Activated CD4-positive, CD25-positive, alpha-beta regulatory T cell (primary cell): ENCODE data around the gene AXDND1.
"Not testable (repeated sequence)": the region's sequence is repeated elsewhere in the genome, so short reads cannot be mapped to it uniquely, and the experiment has no call there.

Experiments
- DNase-seq, 4 experiments: peaks; one replicate each; lab custom pipeline; 2025; lab: John Stamatoyannopoulos, UW

The AXDND1 gene

DNA sequence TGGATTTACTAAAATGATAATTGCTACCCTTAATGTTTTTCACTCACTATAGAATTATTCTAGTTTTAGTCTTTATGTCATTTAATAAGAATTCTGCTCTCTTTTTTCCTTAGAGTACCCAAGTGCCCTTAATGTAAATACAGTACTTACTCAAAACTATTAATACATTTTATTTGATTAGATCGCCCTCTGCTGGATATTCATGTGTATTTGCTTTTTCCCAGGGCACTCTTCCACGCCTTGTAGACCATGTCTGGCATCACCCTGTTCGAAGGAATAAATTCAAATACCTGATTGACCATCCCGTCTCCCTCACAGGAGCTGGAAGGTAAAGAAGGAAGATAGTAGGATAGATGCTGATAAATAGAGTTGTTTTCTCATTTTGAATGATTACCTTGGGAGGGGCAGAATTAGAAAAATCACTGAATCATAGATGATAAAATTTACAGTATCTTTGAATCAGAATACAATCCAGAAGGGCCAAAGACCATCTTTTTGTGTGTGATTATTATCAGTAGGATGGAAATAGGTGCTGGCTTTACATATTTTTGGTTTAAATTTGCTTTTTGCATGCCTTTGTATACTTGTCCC, 4.1 kb downstream of the AXDND1 start:
- DNase-seq: no peak

DNA sequence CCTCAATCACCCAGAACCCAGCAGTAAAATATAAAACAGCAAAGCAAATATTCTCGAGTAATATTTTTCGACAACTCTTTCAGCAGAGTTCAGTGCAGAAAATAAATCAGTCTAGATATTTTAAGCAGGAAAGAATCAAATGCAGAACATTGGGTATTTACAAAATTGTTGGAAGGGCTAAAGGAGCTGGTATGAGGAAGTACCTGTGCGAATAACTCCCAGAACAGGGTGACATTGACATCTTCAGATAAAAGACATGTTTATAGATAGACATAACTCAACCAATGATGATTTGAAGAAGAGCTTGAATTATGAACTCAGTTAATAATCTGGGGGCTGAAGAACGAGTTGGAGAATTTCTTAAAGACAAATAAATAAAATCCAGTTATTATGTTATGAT, 6.4 kb downstream of the AXDND1 start:
- no peak for DNase-seq

DNA sequence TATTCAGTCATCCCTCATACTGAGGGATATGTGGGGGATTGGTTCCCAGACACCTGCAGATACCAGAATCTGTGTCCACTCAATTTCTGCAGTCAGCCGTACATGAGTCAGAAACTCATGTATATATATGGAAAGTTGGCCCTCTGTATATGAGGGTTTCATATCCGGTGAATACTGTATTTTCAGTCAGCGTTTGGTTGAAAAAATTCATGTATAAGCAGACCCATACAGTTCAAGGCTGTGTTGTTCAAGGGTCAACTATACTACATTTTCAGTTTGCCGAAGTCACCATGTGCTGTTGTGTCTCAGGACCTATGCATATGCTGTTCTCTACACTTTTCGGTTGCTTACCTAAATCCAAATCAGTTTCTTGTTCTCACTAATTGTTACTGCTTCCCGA, 10.5 kb downstream of the AXDND1 start:
- no peak for DNase-seq

DNA sequence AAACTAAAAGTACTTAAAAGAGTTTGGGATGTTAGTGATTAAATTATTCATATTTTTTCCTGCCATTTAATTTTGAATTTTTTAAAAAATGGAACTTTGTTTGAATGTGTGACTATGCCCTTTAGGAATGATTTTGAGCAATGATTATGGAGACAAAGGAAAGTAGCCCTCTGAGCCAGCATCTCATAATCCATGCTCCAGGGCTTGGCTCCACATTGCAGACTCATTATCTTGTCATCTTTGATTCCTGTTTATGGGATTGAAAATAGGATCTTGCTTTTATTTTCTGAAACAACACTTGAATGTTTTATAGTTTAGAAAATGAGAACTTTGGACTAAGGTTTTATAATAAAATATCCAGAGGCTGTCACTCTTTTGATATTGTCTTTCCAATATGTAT, 14.5 kb downstream of the AXDND1 start:
- no peak for DNase-seq

DNA sequence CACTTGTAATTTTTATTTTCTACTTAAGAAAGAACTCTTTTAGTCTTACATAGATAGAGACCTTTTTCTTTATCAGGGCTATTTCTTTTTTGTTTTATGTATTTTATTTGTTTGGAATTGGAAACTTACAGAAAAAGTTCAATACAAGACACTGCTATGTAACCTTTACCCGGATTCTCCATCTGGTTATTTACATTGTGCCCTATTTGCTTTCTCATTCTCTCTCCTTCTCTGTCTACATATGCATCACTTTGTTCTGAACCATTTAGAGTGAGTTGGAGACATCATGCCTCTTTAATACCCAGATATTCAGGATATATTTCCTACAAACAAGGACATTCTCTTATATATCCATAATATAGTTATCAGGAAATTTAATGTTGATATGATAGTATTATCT, 18.3 kb downstream of the AXDND1 start:
- no peak for DNase-seq

DNA sequence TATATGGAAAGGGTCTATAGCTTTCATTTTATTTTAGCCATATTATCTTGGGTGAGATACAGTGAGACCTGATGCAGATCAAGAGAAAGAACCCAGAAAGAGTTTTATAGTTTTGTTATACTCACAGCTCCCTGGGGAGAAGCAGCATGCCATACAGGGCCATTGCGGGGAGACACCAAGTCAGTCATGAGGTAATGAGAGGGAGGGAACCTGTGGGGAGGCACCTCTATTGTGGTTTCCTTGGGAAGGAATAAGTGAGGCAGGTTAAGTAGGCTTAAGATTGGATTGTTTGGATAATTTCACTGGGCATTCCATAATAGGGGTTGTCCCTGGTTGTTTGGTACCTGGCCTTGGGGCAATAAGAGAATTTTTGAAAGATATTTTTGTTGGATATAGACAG, 19.7 kb downstream of the AXDND1 start:
- no peak for DNase-seq

DNA sequence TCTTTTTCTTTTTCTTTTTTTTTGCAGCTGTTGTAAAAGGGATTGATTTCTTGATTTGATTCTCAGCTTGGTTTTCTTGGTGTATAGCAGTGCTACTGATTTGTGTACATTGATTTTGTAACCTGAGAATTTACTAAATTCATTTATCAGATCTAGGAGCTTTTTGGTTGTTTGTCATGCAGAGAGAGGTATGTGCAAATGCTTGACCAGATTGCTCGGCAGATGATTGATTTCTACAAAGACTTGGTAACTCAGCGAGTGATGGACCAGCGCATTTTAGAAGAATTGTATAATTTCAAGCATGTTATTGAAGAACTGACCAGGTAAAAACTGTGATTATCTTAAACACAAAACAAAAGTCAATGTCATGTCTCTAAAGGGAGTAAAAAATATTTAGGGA, 27.9 kb downstream of the AXDND1 start:
- no peak for DNase-seq

DNA sequence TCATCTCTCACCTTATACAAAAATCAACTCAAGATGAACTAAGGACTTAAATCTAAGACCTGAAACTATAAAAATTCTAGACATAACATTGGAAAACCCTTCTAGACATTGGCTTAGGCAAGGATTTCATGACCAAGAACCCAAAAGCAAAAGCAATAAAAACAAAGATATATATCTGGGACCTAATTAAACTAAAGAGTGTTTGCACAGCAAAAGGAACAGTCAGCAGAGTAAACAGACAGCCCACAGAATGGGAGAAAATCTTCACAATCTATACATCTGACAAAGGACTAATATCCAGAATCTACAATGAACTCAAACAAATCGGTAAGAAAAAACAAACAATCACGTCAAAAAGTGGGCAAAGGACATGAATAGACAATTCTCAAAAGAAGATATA, 33.6 kb downstream of the AXDND1 start:
- not testable (repeated sequence) for DNase-seq

DNA sequence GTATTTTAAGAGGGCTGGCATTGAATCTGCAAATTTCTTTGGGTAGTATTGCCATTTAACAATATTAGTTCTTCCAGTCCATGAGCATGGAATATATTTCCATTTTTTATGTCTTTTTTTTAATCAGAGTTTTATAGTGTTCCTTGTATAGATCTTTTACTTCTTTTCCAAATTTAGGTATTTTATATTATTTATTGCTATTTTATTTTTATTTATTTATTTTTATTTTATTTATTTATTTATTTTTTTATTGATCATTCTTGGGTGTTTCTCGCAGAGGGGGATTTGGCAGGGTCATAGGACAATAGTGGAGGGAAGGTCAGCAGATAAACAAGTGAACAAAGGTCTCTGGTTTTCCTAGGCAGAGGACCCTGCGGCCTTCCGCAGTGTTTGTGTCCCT, 52.0 kb downstream of the AXDND1 start:
- DNase-seq: not testable (repeated sequence)

DNA sequence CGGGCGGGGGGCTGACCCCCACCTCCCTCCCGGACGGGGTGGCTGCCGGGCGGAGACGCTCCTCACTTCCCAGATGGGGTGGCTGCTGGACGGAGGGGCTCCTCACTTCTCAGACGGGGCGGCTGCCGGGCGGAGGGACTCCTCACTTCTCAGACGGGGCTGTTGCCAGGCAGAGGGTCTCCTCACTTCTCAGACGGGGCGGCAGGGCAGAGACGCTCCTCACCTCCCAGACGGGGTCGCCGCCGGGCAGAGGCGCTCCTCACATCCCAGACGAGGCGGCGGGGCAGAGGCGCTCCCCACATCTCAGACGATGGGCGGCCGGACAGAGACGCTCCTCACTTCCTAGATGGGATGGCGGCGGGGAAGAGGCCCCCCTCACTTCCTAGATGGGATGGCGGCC, 52.9 kb downstream of the AXDND1 start:
- not testable (repeated sequence) for DNase-seq

DNA sequence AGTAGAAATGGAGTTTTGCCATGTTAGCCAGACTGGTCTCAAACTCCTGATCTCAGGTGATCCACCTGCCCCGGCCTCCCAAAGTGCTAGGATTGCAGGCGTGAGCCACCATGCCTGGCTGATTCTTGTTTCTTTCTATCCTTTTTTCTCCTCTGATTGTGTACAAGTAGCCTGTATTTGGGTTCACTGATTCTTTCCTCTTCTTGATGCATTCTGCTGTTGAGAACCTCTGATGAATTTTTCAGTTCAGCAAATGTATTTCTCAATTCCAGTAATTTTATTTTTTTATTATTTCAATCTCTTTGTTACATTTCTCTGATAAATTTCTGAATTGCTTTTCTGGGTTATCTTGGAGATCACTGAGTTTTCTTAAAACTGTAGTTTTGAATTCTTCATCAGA, 58.8 kb downstream of the AXDND1 start:
- DNase-seq: no peak

DNA sequence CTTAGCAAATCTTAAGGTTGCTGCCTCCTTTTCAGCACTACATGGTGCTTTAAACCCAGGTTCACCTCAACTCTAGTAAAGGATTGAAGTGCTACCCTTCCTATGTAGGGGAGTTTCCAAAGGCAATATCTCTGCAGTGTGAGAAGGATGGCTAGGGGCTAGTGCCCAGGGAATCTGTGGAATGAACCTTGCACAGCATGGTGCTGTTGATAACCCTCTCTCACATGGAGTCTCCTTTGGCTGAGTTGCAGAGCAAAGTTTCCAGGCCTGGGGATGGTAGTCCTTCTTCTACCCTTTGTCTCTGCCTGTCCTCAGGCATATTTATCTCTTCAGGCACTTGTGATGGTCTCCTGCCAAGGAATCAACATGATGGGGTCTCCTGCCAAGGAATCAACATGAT, 59.4 kb downstream of the AXDND1 start:
- no peak for DNase-seq

DNA sequence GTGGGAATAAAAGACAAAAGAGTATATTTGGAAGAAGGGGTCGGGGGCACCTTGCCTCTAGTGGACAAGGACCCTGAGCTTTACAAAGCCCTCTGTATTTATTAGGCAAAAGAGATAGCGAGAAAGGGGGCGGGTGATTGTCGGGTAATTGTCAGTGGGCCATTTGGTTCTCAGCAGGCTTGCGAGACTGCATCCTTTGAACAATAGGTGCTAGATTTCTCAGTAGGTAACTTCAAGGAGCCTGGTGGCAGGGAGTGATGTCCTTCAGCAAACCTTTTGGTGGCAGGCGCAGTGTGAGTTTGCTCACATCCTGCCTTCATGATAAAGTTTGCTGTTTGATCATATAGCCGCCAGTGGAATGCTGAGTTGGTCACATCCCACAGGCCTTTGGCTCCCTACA, 71.4 kb downstream of the AXDND1 start:
- DNase-seq: no peak

DNA sequence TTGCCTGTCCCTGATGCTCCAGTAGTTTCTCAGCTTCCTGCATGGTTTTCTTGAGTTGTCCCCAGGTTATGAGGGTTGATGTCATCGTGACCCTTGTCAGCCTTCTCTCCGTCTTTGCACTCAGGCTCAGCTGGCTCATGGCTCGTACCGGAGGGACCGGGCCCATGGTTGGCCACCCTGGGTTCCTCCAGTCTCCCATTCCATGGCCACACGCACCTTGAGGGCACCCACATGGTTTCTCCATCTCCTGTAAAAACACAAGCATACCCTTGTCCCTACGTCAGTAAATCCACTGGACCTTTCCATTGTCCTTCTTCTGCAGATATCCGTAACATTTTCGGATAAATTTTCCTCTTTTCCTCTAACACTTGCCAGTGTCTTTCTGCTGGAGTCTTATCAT, 73.9 kb downstream of the AXDND1 start:
- not testable (repeated sequence) for DNase-seq

DNA sequence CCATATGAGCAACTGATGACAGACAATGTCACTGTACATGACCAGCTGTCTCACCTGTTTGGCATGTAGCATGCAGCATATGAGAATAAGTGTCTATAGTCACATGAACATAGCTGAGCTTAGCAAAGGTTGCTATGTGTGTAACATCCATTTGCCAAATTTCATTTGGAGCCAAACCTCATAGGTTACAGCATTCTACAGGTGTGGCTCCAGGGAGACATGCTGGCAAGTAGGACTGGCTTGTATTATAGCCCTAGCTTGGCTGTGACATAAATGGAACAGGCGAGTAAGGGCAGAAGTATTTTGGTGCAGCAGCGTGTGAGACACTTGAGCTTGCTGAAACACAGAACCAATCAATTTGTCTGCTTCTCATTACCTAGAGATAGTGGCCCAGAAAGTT, 74.5 kb downstream of the AXDND1 start:
- DNase-seq: not testable (repeated sequence)

DNA sequence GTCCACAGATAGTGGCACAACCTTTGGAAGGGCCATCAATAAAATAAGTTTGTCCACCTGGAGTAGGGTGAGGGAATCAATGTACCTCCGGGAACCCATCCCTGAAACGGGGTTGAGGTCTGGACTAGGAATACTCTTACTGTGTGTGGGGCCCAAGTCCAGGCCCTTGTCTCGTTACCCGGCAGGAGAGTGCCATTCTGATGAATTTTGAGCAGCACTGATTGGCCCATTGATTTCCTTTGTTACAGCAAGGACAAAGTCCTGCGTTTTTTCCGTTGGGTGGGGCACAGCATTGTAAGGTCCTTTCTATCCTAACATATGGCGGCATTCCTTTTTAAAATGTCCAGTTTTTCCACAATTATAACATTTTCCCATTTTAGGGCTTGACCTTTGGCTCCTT, 75.2 kb downstream of the AXDND1 start:
- DNase-seq: no peak

DNA sequence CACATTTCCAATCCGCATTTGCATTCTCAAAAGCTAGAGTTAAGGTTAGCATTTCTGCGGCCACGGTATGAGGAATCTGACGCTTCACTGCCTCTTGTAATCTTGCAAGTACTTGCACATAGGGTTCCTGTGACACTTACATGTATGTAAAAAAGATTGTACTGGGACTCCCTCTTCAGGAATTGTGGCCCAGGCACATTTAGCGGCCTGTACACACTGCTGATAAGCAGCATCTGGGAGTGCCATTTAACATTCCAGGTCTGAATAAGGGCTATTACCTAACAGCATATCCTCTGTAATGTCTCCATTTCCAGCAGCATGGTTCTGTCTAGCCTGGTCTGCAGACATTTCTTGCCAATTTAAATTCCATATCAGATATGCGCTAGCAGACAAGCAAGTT, 75.7 kb downstream of the AXDND1 start:
- DNase-seq: no peak

DNA sequence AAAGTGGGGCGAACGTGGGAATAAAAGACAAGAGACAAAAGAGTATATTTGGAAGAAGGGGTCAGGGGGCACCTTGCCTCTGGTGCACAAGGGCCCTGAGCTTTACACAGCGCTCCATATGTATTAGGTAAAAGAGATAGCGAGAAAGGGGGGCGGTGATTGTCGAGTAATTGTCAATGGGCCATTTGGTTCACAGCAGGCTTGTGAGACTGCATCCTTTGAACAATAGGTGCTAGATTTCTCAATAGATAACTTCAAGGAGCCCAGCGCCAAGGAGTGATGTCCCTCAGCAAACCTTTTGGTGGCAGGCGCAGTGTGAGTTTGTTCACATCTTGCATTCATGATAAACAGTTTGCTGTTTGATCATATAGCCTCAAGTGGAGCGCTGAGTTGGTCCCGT, 77.1 kb downstream of the AXDND1 start:
- DNase-seq: not testable (repeated sequence)

DNA sequence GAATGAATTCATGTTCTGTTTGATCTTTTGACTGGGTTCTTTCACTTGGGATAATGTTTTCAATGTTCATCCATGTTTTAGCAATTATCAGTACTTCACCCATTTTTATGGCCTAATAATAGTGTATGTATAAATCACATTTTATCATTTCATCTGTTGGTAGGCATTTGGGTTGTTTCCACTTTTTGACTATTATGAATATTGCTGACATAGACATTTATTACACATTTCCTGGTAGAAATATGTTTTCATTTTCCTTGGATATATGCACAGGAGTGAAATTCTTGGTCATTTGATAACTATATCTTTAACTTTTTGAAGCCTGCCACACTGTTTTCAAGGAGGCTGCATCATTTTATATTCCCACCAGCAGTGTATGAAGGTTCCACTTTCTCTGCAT, 79.8 kb downstream of the AXDND1 start:
- DNase-seq: no peak

DNA sequence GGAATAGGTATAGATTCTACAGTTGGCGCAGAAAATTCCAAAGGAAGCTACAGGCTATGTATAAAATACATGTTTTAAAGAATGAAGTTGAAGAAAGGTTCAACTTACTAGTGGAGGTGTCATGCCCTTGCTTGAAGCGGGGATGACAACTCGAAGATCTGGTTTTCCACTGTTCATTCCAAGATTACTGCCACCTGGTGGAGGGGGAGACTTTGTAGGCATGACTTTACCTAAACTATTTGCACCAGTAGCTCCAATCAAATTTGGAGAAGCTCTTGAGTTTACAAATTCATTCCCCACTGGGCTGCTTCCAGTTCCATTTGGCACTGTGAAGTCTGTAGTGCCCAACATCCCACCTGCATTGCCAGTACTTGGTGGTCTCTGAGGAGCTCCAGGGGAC, 81.7 kb downstream of the AXDND1 start:
- no peak for DNase-seq

DNA sequence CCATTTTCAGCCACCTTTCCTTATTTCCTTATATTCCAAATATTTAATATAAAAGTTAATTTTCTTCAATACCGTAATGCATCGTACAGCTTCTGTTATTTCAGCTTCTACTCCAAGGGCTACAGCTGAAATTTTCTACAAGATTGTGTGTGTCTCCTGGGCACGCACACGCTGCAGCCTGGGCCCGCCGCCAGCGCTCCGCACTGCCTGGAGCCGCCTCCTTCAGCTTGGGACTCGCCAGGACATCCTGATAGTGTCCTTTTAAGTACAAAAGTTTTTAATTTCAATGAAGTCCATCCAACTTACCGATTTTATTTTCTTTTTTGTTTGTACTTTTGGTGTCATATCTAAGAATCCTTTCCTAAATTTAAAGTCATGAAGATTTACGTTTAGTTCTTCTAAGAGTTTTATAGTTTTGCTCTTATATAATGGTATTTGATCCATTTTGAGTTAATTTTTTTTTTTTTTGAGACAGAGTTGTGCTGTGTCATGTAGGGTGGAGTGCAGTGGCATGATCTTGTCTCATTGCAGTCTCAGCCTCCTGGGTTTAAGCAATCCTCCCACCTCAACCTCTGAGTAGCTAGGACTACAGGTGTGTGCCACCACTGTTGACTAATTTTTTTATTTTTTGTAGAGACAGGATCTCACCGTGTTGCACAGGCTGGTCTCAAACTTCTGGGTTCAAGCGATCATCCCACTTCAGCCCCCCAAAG, 82.8 kb downstream of the AXDND1 start:
- no peak for DNase-seq

DNA sequence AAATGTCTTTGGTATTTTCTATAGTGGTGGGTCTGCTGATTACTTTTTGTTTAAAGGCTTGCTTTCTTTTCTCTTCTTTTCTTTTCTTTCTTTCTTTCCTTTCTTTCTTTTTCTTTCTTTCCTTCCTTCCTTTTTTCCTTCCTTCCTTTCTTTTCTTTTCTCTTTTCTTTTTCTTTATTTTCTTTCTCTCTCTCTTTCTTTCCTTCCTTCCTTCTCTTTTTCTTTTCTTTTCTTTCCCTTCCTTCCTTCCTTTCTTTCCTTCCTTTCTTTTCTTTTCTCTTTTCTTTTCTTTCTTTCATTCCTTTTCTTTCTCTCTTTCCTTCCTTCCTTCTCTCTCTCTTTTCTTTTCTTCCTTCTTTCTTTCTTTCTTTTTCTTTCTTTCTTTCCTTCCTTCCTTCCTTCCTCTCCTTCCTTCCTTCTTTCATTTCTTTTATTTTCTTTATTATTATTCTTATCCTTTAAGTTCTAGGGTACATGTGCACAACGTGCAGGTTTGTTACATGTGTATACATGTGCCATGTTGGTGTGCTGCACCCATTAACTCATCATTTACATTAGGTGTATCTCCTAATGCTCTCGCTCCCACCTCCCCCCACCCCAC, 93.9 kb downstream of the AXDND1 start:
- not testable (repeated sequence) for DNase-seq

DNA sequence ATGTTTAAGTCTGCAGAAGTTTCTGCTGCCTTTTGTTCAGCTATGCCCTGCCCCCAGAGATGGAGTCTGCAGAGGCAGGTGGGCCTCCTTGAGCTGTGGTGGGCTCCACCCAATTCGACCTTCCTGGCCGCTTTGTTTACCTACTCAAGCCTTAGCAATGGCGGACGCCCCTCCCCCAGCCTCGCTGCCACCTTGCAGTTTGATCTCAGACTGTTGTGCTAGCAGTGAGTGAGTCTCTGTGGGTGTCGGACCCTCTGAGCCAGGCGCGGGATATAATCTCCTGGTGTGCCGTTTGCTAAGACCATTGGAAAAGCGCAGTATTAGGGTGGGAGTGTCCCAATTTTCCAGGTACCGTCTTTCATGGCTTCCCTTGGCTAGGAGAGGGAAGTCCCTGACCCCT, 99.9 kb downstream of the AXDND1 start:
- DNase-seq: not testable (repeated sequence)

DNA sequence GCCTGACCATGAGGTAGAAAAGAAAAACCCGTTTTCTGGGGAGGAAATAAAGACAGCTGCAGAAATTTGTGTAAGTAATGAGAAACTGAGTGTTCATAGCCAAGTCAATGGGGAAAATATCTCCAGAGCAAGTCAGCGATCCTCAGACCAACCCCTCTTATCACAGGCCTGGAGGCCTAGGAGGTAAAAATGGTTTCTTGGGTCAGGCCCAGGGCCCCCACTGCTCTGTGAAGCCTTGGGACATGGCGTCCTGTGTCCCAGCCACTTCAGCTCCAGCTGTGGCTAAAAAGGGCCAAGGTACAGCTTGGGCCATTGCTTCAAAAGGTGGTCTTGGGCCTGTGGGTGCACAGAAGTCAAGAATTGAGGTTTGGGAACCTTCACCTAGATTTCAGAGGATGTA, 108.9 kb downstream of the AXDND1 start:
- no peak for DNase-seq
